ENCODE data around the gene DESI2.

DNA sequence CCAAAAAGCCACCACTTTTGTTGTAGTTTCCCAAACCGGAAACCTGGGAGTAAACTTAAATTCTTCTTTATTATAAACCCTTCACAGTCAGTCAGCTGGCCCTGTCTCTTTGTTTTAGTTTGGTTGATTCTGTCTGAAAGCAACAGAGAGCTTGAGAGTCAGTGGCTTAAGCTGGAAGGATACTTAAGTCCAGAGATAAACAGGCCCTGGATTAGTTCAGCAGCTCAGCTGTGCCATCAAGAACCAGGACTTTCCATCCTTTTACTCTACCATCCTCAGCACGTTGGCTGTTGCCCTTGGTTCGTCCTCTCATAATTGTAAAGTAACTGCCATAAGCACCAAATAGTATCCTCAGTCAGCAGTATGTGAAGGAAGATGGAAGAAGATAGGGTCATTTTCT, 4.5 kb downstream of the DESI2 start:
- TF ChIP-seq, protein P1, sequence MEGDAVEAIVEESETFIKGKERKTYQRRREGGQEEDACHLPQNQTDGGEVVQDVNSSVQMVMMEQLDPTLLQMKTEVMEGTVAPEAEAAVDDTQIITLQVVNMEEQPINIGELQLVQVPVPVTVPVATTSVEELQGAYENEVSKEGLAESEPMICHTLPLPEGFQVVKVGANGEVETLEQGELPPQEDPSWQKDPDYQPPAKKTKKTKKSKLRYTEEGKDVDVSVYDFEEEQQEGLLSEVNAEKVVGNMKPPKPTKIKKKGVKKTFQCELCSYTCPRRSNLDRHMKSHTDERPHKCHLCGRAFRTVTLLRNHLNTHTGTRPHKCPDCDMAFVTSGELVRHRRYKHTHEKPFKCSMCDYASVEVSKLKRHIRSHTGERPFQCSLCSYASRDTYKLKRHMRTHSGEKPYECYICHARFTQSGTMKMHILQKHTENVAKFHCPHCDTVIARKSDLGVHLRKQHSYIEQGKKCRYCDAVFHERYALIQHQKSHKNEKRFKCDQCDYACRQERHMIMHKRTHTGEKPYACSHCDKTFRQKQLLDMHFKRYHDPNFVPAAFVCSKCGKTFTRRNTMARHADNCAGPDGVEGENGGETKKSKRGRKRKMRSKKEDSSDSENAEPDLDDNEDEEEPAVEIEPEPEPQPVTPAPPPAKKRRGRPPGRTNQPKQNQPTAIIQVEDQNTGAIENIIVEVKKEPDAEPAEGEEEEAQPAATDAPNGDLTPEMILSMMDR (IDR thresholded peaks at IDR 0.05 in 2 of 3, conservative IDR thresholded peaks at IDR 0.05 in 1 of 3; ENCODE audit: borderline replicate concordance in 1 of 3, insufficient read depth in 1 of 3, low read depth in 2 of 3, low read length in 2 of 3) = no peak
- TF ChIP-seq, protein P2, sequence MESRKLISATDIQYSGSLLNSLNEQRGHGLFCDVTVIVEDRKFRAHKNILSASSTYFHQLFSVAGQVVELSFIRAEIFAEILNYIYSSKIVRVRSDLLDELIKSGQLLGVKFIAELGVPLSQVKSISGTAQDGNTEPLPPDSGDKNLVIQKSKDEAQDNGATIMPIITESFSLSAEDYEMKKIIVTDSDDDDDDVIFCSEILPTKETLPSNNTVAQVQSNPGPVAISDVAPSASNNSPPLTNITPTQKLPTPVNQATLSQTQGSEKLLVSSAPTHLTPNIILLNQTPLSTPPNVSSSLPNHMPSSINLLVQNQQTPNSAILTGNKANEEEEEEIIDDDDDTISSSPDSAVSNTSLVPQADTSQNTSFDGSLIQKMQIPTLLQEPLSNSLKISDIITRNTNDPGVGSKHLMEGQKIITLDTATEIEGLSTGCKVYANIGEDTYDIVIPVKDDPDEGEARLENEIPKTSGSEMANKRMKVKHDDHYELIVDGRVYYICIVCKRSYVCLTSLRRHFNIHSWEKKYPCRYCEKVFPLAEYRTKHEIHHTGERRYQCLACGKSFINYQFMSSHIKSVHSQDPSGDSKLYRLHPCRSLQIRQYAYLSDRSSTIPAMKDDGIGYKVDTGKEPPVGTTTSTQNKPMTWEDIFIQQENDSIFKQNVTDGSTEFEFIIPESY (IDR thresholded peaks at IDR 0.05; ENCODE audit: extremely low read depth, insufficient replicate concordance, low read length) = no peak
- no peak for TF ChIP-seq EZH2phosphoT487 (IDR thresholded peaks at IDR 0.05; ENCODE audit: borderline replicate concordance)
- TF ChIP-seq SP1 (IDR thresholded peaks at IDR 0.05; ENCODE audit: low read depth) = no peak
- TF ChIP-seq, protein P3, sequence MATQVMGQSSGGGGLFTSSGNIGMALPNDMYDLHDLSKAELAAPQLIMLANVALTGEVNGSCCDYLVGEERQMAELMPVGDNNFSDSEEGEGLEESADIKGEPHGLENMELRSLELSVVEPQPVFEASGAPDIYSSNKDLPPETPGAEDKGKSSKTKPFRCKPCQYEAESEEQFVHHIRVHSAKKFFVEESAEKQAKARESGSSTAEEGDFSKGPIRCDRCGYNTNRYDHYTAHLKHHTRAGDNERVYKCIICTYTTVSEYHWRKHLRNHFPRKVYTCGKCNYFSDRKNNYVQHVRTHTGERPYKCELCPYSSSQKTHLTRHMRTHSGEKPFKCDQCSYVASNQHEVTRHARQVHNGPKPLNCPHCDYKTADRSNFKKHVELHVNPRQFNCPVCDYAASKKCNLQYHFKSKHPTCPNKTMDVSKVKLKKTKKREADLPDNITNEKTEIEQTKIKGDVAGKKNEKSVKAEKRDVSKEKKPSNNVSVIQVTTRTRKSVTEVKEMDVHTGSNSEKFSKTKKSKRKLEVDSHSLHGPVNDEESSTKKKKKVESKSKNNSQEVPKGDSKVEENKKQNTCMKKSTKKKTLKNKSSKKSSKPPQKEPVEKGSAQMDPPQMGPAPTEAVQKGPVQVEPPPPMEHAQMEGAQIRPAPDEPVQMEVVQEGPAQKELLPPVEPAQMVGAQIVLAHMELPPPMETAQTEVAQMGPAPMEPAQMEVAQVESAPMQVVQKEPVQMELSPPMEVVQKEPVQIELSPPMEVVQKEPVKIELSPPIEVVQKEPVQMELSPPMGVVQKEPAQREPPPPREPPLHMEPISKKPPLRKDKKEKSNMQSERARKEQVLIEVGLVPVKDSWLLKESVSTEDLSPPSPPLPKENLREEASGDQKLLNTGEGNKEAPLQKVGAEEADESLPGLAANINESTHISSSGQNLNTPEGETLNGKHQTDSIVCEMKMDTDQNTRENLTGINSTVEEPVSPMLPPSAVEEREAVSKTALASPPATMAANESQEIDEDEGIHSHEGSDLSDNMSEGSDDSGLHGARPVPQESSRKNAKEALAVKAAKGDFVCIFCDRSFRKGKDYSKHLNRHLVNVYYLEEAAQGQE (IDR thresholded peaks at IDR 0.05; ENCODE audit: low read depth) = no peak
- no peak for TF ChIP-seq ZNF274 (IDR thresholded peaks at IDR 0.05; ENCODE audit: low read depth, low read length)
- TF ChIP-seq POLR2A (IDR thresholded peaks at IDR 0.05; ENCODE audit: borderline replicate concordance, extremely low read depth, insufficient read depth, insufficient read length) = no peak
- no peak for TF ChIP-seq POLR2AphosphoS5 (IDR thresholded peaks at IDR 0.05; ENCODE audit: low read depth, low read length)
- TF ChIP-seq, protein P4, sequence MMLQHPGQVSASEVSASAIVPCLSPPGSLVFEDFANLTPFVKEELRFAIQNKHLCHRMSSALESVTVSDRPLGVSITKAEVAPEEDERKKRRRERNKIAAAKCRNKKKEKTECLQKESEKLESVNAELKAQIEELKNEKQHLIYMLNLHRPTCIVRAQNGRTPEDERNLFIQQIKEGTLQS (IDR thresholded peaks at IDR 0.05) = no peak
- no peak for TF ChIP-seq YY1 (IDR thresholded peaks at IDR 0.05; ENCODE audit: extremely low read depth, insufficient replicate concordance, low read depth, low read length)
- TF ChIP-seq, protein P5, sequence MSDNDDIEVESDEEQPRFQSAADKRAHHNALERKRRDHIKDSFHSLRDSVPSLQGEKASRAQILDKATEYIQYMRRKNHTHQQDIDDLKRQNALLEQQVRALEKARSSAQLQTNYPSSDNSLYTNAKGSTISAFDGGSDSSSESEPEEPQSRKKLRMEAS (IDR thresholded peaks at IDR 0.05) = no peak

Data from HCT116 (cell line).